ENCODE data around the gene KDELR3.

Gene KDELR3

DNA sequence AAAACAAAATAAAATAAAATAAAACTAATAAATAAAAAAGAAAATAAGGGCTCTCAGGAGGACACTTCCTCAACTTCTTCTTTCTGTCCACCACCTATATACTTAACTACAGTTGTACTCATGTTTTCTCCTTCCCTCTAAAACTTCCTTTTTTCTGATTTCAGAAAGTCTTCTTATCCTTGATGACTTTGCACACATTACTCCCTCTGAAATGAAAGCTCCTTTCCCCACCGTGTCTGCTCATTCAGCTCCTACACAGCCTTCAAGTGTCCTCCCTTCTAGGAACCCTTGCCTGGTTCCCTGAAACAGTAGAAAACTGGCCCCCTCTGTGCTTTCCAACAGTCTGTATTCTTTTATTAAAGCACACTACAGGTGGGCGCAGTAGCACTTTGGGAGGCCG is 56.5 kb downstream of the KDELR3 start:
- TF ChIP-seq, protein P1, sequence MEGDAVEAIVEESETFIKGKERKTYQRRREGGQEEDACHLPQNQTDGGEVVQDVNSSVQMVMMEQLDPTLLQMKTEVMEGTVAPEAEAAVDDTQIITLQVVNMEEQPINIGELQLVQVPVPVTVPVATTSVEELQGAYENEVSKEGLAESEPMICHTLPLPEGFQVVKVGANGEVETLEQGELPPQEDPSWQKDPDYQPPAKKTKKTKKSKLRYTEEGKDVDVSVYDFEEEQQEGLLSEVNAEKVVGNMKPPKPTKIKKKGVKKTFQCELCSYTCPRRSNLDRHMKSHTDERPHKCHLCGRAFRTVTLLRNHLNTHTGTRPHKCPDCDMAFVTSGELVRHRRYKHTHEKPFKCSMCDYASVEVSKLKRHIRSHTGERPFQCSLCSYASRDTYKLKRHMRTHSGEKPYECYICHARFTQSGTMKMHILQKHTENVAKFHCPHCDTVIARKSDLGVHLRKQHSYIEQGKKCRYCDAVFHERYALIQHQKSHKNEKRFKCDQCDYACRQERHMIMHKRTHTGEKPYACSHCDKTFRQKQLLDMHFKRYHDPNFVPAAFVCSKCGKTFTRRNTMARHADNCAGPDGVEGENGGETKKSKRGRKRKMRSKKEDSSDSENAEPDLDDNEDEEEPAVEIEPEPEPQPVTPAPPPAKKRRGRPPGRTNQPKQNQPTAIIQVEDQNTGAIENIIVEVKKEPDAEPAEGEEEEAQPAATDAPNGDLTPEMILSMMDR (IDR thresholded peaks at IDR 0.05; ENCODE audit: low read depth, low read length): no peak
- no peak for DNase-seq (ENCODE audit: low read depth in 2 of 2)
- no peak overlapping the region for H3K4me3 ChIP-seq (replicated peaks in 1 of 2; ENCODE audit: low read depth in 2 of 2, low read length in 2 of 2)

GRCh38 chr22:38531251-38531938 is 63.5 kb downstream of the KDELR3 start:
- peak in 1 of 2 donors; percentile 11 for DNase-seq (ENCODE audit: low read depth in 2 of 2)
- TF ChIP-seq, protein P1 (IDR thresholded peaks at IDR 0.05; ENCODE audit: low read depth, low read length): no peak
- no peak overlapping the region for H3K4me3 ChIP-seq (replicated peaks in 1 of 2; ENCODE audit: low read depth in 2 of 2, low read length in 2 of 2)
